Sigmoid colon (tissue), 7 donors: ENCODE data around the gene TMEM208. TPM values are rescaled to one million over a fixed set of nuclear protein-coding genes. Genes with fewer than 3 reads are reported as not detected.
A peak's percentile ranks its signal among the peaks of the same experiment; 100 is the strongest.

Source experiments
- DNase-seq: peaks from one replicate; pipeline ENCODE4 v3.0.0-alpha.2; 2019
- H3K27ac ChIP-seq, 4 donors: fragments of 200-600 bp; sonication (generic); one replicate each; pipeline ENCODE4 v1.5.1; 2016 to 2019; ENCODE audit warnings: mild to moderate bottlenecking in 1 of 4
- H3K27me3 ChIP-seq, 3 donors: fragments of 200-600 bp; sonication (generic); one replicate each; pipeline ENCODE4 v1.5.1; 2019; ENCODE audit warnings: mild to moderate bottlenecking in 1 of 3
- H3K36me3 ChIP-seq, 4 donors: fragments of 200-600 bp; sonication (generic); one replicate each; pipeline ENCODE4 v1.5.1; 2016 to 2019
- H3K4me1 ChIP-seq, 4 donors: fragments of 200-600 bp; sonication (generic); one replicate each; pipeline ENCODE4 v1.5.1; 2017 to 2019
- H3K4me3 ChIP-seq, 4 donors: fragments of 200-600 bp; sonication (generic); one replicate each; pipeline ENCODE4 v1.5.1; 2017 to 2019; ENCODE audit warnings: mild to moderate bottlenecking in 2 of 4, moderate library complexity in 1 of 4
- H3K9me3 ChIP-seq, 4 donors: fragments of 200-600 bp in 3 of 4; sonication (generic) in 3 of 4; one replicate each; pipeline versions ENCODE4 v1.5.1 to v1.6.1; 2013 to 2019
- EP300 ChIP-seq, 4 donors: sonication (generic); formaldehyde crosslinking; IDR thresholded peaks; one replicate each; pipeline ENCODE4 v1.6.1; 2017; ENCODE audit warnings: antibody characterized with exemption in 4 of 4
- POLR2A ChIP-seq, 2 donors: fragments of 450-650 bp; IDR thresholded peaks; one replicate each; pipeline ENCODE4 v1.6.1; 2016; ENCODE audit warnings: antibody characterized with exemption in 2 of 2, mild to moderate bottlenecking in 2 of 2, moderate library complexity in 2 of 2
- POLR2AphosphoS5 ChIP-seq, 4 donors: sonication (generic); formaldehyde crosslinking; IDR thresholded peaks; one replicate each; pipeline ENCODE4 v1.6.1; 2017; ENCODE audit warnings: antibody characterized with exemption in 4 of 4
- WGBS, 2 donors: extraction: QIAGEN DNeasy Blood & Tissue Kit; methylation state at CpG; one replicate each; pipeline ENCODE4 v1.1.7; 2013; 5-methylcytosine and 5-hydroxymethylcytosine counted together
- intact Hi-C: fragments of 100-400 bp; cut with DNase I; formaldehyde crosslinking; loops from one replicate; pipeline ENCODE4 v1.15.1; 2023
- polyA plus RNA-seq, 3 donors: library from polyadenylated mRNA; stranded (reverse); fragments of 200-250 nt; gene quantifications; one replicate each; pipeline ENCODE4 v1.2.3, GENCODE V29; 2013
- total RNA-seq, 4 donors: library from RNA; depleted of rRNA; stranded (reverse); fragments of >200 nt; gene quantifications; one replicate each; pipeline ENCODE4 v1.1.0, GENCODE V29; 2016
- TF ChIP-seq, protein P1 (sequence below), 4 experiments: fragments of 450-650 bp in 3 of 4; fragments of 200-600 bp in 1 of 4; IDR thresholded peaks; one replicate each; pipeline ENCODE4 v1.5.1; 2016 to 2019; ENCODE audit warnings: antibody characterized with exemption in 4 of 4, mild to moderate bottlenecking in 3 of 4, moderate library complexity in 2 of 4
- donor health status: healthy with polysubstance abuse.
- donor health status: Bipolar disorder and iron deficiency.
- donor health status: healthy.

The TMEM208 gene
- total and polyA plus RNA-seq, 7 donors: 15.3 to 109 (median 31.4) TPM

DNA sequence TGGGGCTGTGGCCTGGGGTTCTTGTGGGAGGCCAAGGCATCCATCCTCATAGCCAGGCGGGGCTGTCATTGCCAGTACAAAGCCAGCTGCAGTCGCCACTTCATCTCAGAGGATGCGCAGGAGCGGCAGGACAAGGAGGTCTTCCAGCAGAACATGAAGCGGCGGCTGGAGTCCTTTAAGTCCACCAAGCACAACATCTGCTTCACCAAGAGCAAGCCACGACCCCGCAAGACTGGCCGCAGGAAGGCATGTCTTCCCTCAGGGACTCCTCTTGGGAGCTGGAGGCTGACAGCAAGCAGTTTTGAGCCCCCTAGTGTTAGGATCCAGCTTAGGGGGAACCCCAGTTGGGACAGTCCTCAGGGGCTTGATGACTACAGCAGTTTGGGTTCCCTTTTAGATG lies 37.3 kb downstream of the TMEM208 start:
- Histone ChIP-seq H3K9me3 (no peaks in the 10 kb centered on the region), H3K27me3 (peaks cover 0 to 10% (median 0%) of the 10 kb centered on the region in 3 donors), H3K27ac (no peak overlapping the region), H3K36me3 (no peaks in the 10 kb centered on the region), H3K4me3 (no peak overlapping the region), H3K4me1 (no peaks in the 10 kb centered on the region)
- WGBS, 2 donors: 86 to 89% methylated on average over 9 of the region's 9 CpGs
- DNase-seq: peak; percentile 40
- intact Hi-C loops: no loop called here
- TF ChIP-seq, protein P1, sequence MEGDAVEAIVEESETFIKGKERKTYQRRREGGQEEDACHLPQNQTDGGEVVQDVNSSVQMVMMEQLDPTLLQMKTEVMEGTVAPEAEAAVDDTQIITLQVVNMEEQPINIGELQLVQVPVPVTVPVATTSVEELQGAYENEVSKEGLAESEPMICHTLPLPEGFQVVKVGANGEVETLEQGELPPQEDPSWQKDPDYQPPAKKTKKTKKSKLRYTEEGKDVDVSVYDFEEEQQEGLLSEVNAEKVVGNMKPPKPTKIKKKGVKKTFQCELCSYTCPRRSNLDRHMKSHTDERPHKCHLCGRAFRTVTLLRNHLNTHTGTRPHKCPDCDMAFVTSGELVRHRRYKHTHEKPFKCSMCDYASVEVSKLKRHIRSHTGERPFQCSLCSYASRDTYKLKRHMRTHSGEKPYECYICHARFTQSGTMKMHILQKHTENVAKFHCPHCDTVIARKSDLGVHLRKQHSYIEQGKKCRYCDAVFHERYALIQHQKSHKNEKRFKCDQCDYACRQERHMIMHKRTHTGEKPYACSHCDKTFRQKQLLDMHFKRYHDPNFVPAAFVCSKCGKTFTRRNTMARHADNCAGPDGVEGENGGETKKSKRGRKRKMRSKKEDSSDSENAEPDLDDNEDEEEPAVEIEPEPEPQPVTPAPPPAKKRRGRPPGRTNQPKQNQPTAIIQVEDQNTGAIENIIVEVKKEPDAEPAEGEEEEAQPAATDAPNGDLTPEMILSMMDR (IDR thresholded peaks at IDR 0.05): no peak
- TF ChIP-seq EP300 (IDR thresholded peaks at IDR 0.05) (no peak), POLR2AphosphoS5 (IDR thresholded peaks at IDR 0.05) (no peak), POLR2A (IDR thresholded peaks at IDR 0.05) (no peak)

DNA sequence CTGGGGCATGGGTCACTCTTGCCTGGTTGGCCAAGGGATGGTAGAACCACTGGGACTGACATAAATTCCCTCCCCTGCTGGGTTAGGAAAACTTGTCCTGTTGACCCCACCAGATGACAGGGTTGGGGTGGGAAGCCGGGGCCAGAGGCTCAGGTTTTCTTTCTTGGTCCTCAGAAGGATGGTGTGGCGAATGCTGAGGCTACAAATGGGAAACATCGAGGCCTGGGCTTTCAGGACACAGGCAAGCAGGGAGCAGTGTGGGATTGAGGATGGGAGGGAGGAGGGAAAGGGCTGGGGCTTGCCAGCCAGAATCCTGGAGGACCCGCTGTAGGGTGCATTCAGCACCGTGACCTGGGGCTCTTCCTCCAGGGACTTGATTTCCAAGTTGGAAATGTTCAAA lies 37.9 kb downstream of the TMEM208 start:
- TF ChIP-seq POLR2A (IDR thresholded peaks at IDR 0.05): no peak
- no peak for TF ChIP-seq EP300 (IDR thresholded peaks at IDR 0.05)
- no peak for TF ChIP-seq POLR2AphosphoS5 (IDR thresholded peaks at IDR 0.05)
- TF ChIP-seq, protein P1 (IDR thresholded peaks at IDR 0.05): no peak
- no peaks in the 10 kb centered on the region for H3K4me1 ChIP-seq
- no peaks in the 10 kb centered on the region for H3K36me3 ChIP-seq
- H3K27me3 ChIP-seq: peaks cover 0 to 15% (median 0%) of the 10 kb centered on the region in 3 donors
- H3K9me3 ChIP-seq: no peaks in the 10 kb centered on the region
- no peak overlapping the region for H3K27ac ChIP-seq
- no peak overlapping the region for H3K4me3 ChIP-seq
- intact Hi-C loops: no loop called here
- 84 to 89% methylated on average over 5 of the region's 5 CpGs for WGBS, 2 donors
- DNase-seq: peak; percentile 52

DNA sequence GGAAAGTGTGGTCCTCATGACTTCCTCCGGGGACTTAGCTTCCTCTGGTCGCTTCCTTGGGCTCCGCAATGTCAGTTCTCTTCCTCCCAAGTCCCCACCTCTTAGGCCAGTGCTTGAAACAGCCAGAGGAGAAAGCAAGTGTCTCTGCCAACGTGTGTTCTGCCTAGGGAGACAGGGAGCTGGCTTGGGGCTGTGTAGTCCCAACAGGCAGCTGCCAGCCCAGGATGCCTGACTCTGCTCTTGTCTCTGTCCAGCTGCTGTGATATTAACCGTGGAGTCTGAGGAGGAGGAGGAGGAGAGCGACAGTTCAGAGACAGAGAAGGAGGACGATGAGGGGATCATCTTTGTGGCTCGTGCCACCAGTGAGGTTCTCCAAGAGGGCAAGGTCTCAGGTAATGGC lies 38.9 kb downstream of the TMEM208 start:
- 72 to 73% methylated on average over 8 of the region's 8 CpGs for WGBS, 2 donors
- intact Hi-C loops: no loop called here
- Histone ChIP-seq H3K4me1 (no peaks in the 10 kb centered on the region), H3K27ac (no peak overlapping the region), H3K4me3 (no peak overlapping the region), H3K9me3 (no peaks in the 10 kb centered on the region), H3K27me3 (peaks cover 0 to 15% (median 0%) of the 10 kb centered on the region in 3 donors), H3K36me3 (no peaks in the 10 kb centered on the region)
- peak; percentile 44 for DNase-seq
- TF ChIP-seq POLR2A (IDR thresholded peaks at IDR 0.05): no peak
- TF ChIP-seq EP300 (IDR thresholded peaks at IDR 0.05): no peak
- TF ChIP-seq, protein P1 (IDR thresholded peaks at IDR 0.05): no peak
- TF ChIP-seq POLR2AphosphoS5 (IDR thresholded peaks at IDR 0.05): no peak

DNA sequence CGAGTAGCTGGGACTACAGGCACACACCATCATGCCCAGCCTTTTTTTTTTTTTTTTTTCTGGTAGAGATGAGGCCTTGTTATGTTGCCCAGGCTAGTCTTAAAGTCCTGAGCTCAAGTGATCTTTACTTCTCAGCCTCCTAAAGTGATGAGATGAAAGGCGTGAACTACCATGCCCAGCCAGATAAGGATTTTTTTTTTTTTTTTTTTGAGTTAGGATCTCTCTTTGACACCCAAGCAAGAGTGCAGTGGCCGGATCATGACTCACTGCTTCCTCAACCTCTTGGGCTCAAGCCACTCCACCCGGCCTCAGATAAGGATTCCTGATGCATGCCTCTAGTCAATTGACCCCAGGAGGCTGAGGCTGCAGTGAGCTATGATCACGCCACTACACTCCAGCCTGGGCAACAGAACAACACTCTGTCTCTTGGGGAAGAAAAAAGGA lies 41.2 kb downstream of the TMEM208 start:
- DNase-seq: peak; percentile 71
- Histone ChIP-seq H3K27ac (no peak overlapping the region), H3K4me3 (no peak overlapping the region), H3K27me3 (peaks cover 0 to 15% (median 0%) of the 10 kb centered on the region in 3 donors), H3K4me1 (no peaks in the 10 kb centered on the region), H3K36me3 (no peaks in the 10 kb centered on the region), H3K9me3 (no peaks in the 10 kb centered on the region)
- intact Hi-C loops: no loop called here
- 35 to 76% methylated on average over 5 of the region's 5 CpGs for WGBS, 2 donors
- peak in 1 of 4 donors; percentile 10 for TF ChIP-seq POLR2AphosphoS5 (IDR thresholded peaks at IDR 0.05)
- TF ChIP-seq, protein P1 (IDR thresholded peaks at IDR 0.05): no peak

DNA sequence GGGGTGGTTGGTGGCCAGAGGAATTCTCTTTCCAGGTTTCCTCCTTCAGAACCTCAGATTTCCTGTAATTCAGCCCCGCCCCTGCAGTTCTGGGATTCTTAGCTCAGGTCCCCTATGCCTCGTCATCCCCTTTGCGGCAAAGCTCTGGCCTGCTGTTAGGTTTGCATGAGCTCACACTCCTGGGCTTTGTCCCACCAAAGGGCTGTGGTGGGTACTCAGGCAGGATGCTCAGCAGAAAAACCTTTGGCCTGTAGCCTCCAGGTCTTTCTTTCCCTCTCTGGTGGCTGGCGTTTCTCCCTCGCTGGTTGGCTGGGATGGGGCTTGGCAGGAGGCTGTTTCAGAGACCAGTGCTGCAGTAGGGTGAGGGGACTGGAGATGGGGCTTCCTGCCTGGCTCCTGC lies 42.8 kb downstream of the TMEM208 start:
- Histone ChIP-seq H3K4me3 (no peak overlapping the region), H3K27me3 (peaks cover 0 to 15% (median 0%) of the 10 kb centered on the region in 3 donors), H3K36me3 (no peaks in the 10 kb centered on the region), H3K27ac (no peak overlapping the region), H3K9me3 (no peaks in the 10 kb centered on the region), H3K4me1 (no peaks in the 10 kb centered on the region)
- TF ChIP-seq POLR2AphosphoS5 (IDR thresholded peaks at IDR 0.05) (no peak), POLR2A (IDR thresholded peaks at IDR 0.05) (no peak), EP300 (IDR thresholded peaks at IDR 0.05) (no peak)
- TF ChIP-seq, protein P1 (IDR thresholded peaks at IDR 0.05): no peak
- 24 to 60% methylated on average over 5 of the region's 5 CpGs for WGBS, 2 donors
- intact Hi-C loops: no loop called here
- peak; percentile 59 for DNase-seq
